Liver (tissue), 9 donors: ENCODE data around the gene RYR2. TPM values are rescaled to one million over a fixed set of nuclear protein-coding genes. Genes with fewer than 3 reads are reported as not detected.

Experiments used
- DNase-seq: peaks from one replicate; pipeline ENCODE4 v3.0.0-alpha.2; 2017; ENCODE audit warnings: low spot score
- H3K27ac ChIP-seq, 2 donors: one replicate each; pipeline ENCODE4 v1.7.0; 2013; ENCODE audit warnings: inconsistent platforms in 2 of 2, low read length in 2 of 2, control low read depth in 1 of 2, low read depth in 1 of 2, mild to moderate bottlenecking in 1 of 2
- H3K27me3 ChIP-seq, 4 donors: one replicate each; pipeline versions ENCODE4 v1.6.1 to v1.7.0; 2013; ENCODE audit warnings: low read length in 3 of 4, inconsistent platforms in 1 of 4, mild to moderate bottlenecking in 1 of 4, moderate library complexity in 1 of 4; ENCODE audit not compliant: control insufficient read depth in 4 of 4, insufficient read depth in 4 of 4
- H3K36me3 ChIP-seq, 4 donors: one replicate each; pipeline versions ENCODE4 v1.6.1 to v1.7.0; 2013; ENCODE audit warnings: low read length in 3 of 4, mild to moderate bottlenecking in 3 of 4, low read depth in 1 of 4, moderate library complexity in 1 of 4; ENCODE audit not compliant: control insufficient read depth in 4 of 4, insufficient read depth in 3 of 4
- H3K4me1 ChIP-seq, 4 donors: one replicate each; pipeline versions ENCODE4 v1.6.1 to v1.7.0; 2013; ENCODE audit warnings: low read length in 3 of 4, mild to moderate bottlenecking in 3 of 4, moderate library complexity in 1 of 4; ENCODE audit not compliant: control insufficient read depth in 4 of 4, insufficient read depth in 4 of 4
- H3K4me3 ChIP-seq, 3 donors: one replicate each; pipeline versions ENCODE4 v1.6.1 to v1.7.0; 2013; ENCODE audit warnings: low read length in 3 of 3, control low read depth in 1 of 3, low read depth in 1 of 3, mild to moderate bottlenecking in 1 of 3
- H3K9ac ChIP-seq, 2 donors: one replicate each; pipeline ENCODE4 v1.7.0; 2013; ENCODE audit warnings: low read length in 2 of 2, mild to moderate bottlenecking in 2 of 2, moderate library complexity in 2 of 2, control low read depth in 1 of 2, low read depth in 1 of 2
- H3K9me3 ChIP-seq, 4 donors: one replicate each; pipeline versions ENCODE4 v1.6.1 to v1.7.0; 2013; ENCODE audit warnings: low read length in 3 of 4; ENCODE audit not compliant: control insufficient read depth in 4 of 4
- CTCF ChIP-seq: fragments of 150-350 bp; IDR thresholded peaks from 2 replicates; pipeline ENCODE4 v1.5.1; 2017; ENCODE audit warnings: improper control_type of control experiment, low read depth, low read length; ENCODE audit not compliant: missing input control
- EGR1 ChIP-seq, 2 donors: IDR thresholded peaks; 2 replicates each; pipeline ENCODE4 v1.6.1; 2016 to 2018; ENCODE audit warnings: antibody characterized with exemption in 2 of 2, low read depth in 2 of 2
- FOXA1 ChIP-seq: IDR thresholded peaks from 2 replicates; pipeline ENCODE4 v1.6.1; 2016; ENCODE audit warnings: antibody characterized with exemption
- FOXA2 ChIP-seq: IDR thresholded peaks from 2 replicates; pipeline ENCODE4 v1.6.1; 2016; ENCODE audit warnings: antibody characterized with exemption
- GABPA ChIP-seq, 2 donors: IDR thresholded peaks in 1 of 2; conservative IDR thresholded peaks in 1 of 2; 2 replicates each; pipeline ENCODE4 v1.6.1; 2016; ENCODE audit warnings: antibody characterized with exemption in 2 of 2, mild to moderate bottlenecking in 1 of 2, moderate library complexity in 1 of 2
- HNF4A ChIP-seq, 2 donors: conservative IDR thresholded peaks; 2 replicates each; pipeline ENCODE4 v1.6.1; 2016; ENCODE audit warnings: antibody characterized with exemption in 2 of 2, mild to moderate bottlenecking in 2 of 2
- HNF4G ChIP-seq: IDR thresholded peaks from 2 replicates; pipeline ENCODE4 v1.6.1; 2016; ENCODE audit warnings: antibody characterized with exemption
- JUND ChIP-seq, 2 donors: IDR thresholded peaks; 2 replicates each; pipeline ENCODE4 v1.6.1; 2016; ENCODE audit warnings: antibody characterized with exemption in 2 of 2
- MAX ChIP-seq: IDR thresholded peaks from 2 replicates; pipeline ENCODE4 v1.6.1; 2016; ENCODE audit warnings: antibody characterized with exemption
- NR2F2 ChIP-seq: IDR thresholded peaks from 2 replicates; pipeline ENCODE4 v1.6.1; 2016; ENCODE audit warnings: antibody characterized with exemption
- RAD21 ChIP-seq, 2 donors: IDR thresholded peaks; 2 replicates each; pipeline ENCODE4 v1.6.1; 2016; ENCODE audit warnings: antibody characterized with exemption in 2 of 2, mild to moderate bottlenecking in 2 of 2
- SP1 ChIP-seq: IDR thresholded peaks from 2 replicates; pipeline ENCODE4 v1.6.1; 2018; ENCODE audit warnings: antibody characterized with exemption, mild to moderate bottlenecking
- TAF1 ChIP-seq: conservative IDR thresholded peaks from 2 replicates; pipeline ENCODE4 v1.6.1; 2016; ENCODE audit warnings: antibody characterized with exemption, mild to moderate bottlenecking
- YY1 ChIP-seq: IDR thresholded peaks from 2 replicates; pipeline ENCODE4 v1.6.1; 2016; ENCODE audit warnings: antibody characterized with exemption, mild to moderate bottlenecking
- ZBTB33 ChIP-seq: IDR thresholded peaks from 2 replicates; pipeline ENCODE4 v1.6.1; 2016; ENCODE audit warnings: antibody characterized with exemption
- WGBS: extraction: QIAGEN DNeasy Blood & Tissue Kit; methylation state at CpG from one replicate; pipeline ENCODE4 v1.1.7; 2013; 5-methylcytosine and 5-hydroxymethylcytosine counted together
- polyA plus RNA-seq, 2 donors: library from polyadenylated mRNA; stranded (reverse) in 1 of 2; unstranded in 1 of 2; fragments of 200-250 nt in 1 of 2; fragments of >200 nt in 1 of 2; fragmentation: Nextera tagmentation in 1 of 2; extraction: Ambion mirVana in 1 of 2; gene quantifications; one replicate each; pipeline versions ENCODE4 v1.2.1 to v1.2.3, GENCODE V29; 2013 to 2015
- total RNA-seq, 2 donors: library from RNA; depleted of rRNA; stranded (reverse); fragments of >200 nt; gene quantifications; one replicate each; pipeline ENCODE4 v1.2.3, GENCODE V29; 2014
- TF ChIP-seq, protein P1 (sequence below): IDR thresholded peaks from 2 replicates; pipeline ENCODE4 v1.6.1; 2016; ENCODE audit warnings: antibody characterized with exemption
- TF ChIP-seq, protein P2 (sequence below): IDR thresholded peaks from 2 replicates; pipeline ENCODE4 v1.6.1; 2016; ENCODE audit warnings: antibody characterized with exemption, mild to moderate bottlenecking
- donor health status: healthy.
- donor health status: healthy.
- donor health status: healthy.
- donor health status: healthy.
- donor health status: healthy.

The RYR2 gene
- total and polyA plus RNA-seq, 4 donors, result 0.06 to 0.75 (median 0.31) TPM

DNA sequence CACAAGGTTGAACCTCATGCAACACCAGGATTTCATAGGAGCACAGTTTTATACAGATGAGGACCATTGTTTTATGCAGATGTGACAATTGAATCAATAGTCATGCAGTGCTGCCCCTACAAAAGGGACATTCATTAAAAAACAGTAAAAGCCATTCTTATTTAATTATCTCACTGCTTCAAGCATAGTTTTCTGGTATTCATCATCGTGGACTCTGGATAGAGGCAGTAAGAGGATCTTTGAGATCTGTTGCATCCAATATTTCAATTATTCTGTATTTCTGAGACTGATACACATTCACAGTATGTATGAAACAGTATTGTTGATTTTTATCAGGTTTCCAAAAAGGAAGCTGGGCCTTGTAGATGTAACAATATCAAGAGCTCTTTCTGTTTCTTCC is 237.6 kb downstream of the RYR2 start:
- TF ChIP-seq, protein P1, sequence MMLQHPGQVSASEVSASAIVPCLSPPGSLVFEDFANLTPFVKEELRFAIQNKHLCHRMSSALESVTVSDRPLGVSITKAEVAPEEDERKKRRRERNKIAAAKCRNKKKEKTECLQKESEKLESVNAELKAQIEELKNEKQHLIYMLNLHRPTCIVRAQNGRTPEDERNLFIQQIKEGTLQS, result no peak
- TF ChIP-seq MAX, result no peak
- TF ChIP-seq GABPA (IDR thresholded peaks at IDR 0.05 in 1 of 2, conservative IDR thresholded peaks at IDR 0.05 in 1 of 2), result no peak
- TF ChIP-seq HNF4G, result no peak
- TF ChIP-seq CTCF, result no peak
- no peak for TF ChIP-seq FOXA1
- TF ChIP-seq TAF1, result no peak
- no peak for TF ChIP-seq RAD21 (IDR thresholded peaks at IDR 0.05)
- no peak for TF ChIP-seq YY1
- no peak for TF ChIP-seq FOXA2
- no peak for TF ChIP-seq SP1

GRCh38 chr1:237281481-237281880 is 239.5 kb downstream of the RYR2 start:
- TF ChIP-seq TAF1, result no peak
- no peak for TF ChIP-seq RAD21 (IDR thresholded peaks at IDR 0.05)
- TF ChIP-seq HNF4G, result no peak
- TF ChIP-seq, protein P1, result no peak
- TF ChIP-seq JUND (IDR thresholded peaks at IDR 0.05), result no peak
- no peak for TF ChIP-seq SP1
- no peak for TF ChIP-seq MAX
- TF ChIP-seq YY1, result no peak
- no peak for TF ChIP-seq GABPA (IDR thresholded peaks at IDR 0.05 in 1 of 2, conservative IDR thresholded peaks at IDR 0.05 in 1 of 2)
- TF ChIP-seq NR2F2, result no peak
- no peak for TF ChIP-seq HNF4A (conservative IDR thresholded peaks at IDR 0.05)
- no peak for TF ChIP-seq EGR1 (IDR thresholded peaks at IDR 0.05; ENCODE audit: low read depth in 2 of 2)
- no peak for TF ChIP-seq FOXA2
- TF ChIP-seq ZBTB33, result no peak
- TF ChIP-seq CTCF, result no peak
- TF ChIP-seq, protein P2, sequence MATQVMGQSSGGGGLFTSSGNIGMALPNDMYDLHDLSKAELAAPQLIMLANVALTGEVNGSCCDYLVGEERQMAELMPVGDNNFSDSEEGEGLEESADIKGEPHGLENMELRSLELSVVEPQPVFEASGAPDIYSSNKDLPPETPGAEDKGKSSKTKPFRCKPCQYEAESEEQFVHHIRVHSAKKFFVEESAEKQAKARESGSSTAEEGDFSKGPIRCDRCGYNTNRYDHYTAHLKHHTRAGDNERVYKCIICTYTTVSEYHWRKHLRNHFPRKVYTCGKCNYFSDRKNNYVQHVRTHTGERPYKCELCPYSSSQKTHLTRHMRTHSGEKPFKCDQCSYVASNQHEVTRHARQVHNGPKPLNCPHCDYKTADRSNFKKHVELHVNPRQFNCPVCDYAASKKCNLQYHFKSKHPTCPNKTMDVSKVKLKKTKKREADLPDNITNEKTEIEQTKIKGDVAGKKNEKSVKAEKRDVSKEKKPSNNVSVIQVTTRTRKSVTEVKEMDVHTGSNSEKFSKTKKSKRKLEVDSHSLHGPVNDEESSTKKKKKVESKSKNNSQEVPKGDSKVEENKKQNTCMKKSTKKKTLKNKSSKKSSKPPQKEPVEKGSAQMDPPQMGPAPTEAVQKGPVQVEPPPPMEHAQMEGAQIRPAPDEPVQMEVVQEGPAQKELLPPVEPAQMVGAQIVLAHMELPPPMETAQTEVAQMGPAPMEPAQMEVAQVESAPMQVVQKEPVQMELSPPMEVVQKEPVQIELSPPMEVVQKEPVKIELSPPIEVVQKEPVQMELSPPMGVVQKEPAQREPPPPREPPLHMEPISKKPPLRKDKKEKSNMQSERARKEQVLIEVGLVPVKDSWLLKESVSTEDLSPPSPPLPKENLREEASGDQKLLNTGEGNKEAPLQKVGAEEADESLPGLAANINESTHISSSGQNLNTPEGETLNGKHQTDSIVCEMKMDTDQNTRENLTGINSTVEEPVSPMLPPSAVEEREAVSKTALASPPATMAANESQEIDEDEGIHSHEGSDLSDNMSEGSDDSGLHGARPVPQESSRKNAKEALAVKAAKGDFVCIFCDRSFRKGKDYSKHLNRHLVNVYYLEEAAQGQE, result no peak
- Histone ChIP-seq H3K27me3 (no peaks in the 10 kb centered on the region), H3K9me3 (no peaks in the 10 kb centered on the region), H3K4me1 (no peaks in the 10 kb centered on the region), H3K27ac (no peak overlapping the region), H3K4me3 (no peak overlapping the region), H3K36me3 (no peaks in the 10 kb centered on the region), H3K9ac (no peak overlapping the region)
- 64% methylated on average over 2 of the region's 2 CpGs for WGBS
- no peak for DNase-seq

More for the DNA sequence above, 237.6 kb downstream of the RYR2 start:
- no peaks in the 10 kb centered on the region for H3K36me3 ChIP-seq
- no peak overlapping the region for H3K9ac ChIP-seq
- 51% methylated on average over 1 of the region's 1 CpG for WGBS
- no peaks in the 10 kb centered on the region for H3K9me3 ChIP-seq
- no peaks in the 10 kb centered on the region for H3K27me3 ChIP-seq
- no peak overlapping the region for H3K27ac ChIP-seq
- no peak for DNase-seq
- H3K4me3 ChIP-seq, result no peak overlapping the region
- H3K4me1 ChIP-seq, result no peaks in the 10 kb centered on the region
